Liver (tissue), 9 donors: ENCODE results near the gene DEAF1. TPM values are rescaled to one million over a fixed set of nuclear protein-coding genes. Genes with fewer than 3 reads are reported as not detected.

Experiments
- DNase-seq: peaks from one replicate; pipeline ENCODE4 v3.0.0-alpha.2; 2017; ENCODE audit warnings: low spot score
- H3K27ac ChIP-seq, 2 donors: one replicate each; pipeline ENCODE4 v1.7.0; 2013; ENCODE audit warnings: inconsistent platforms in 2 of 2, low read length in 2 of 2, control low read depth in 1 of 2, low read depth in 1 of 2, mild to moderate bottlenecking in 1 of 2
- H3K27me3 ChIP-seq, 4 donors: one replicate each; pipeline versions ENCODE4 v1.6.1 to v1.7.0; 2013; ENCODE audit warnings: low read length in 3 of 4, inconsistent platforms in 1 of 4, mild to moderate bottlenecking in 1 of 4, moderate library complexity in 1 of 4; ENCODE audit not compliant: control insufficient read depth in 4 of 4, insufficient read depth in 4 of 4
- H3K36me3 ChIP-seq, 4 donors: one replicate each; pipeline versions ENCODE4 v1.6.1 to v1.7.0; 2013; ENCODE audit warnings: low read length in 3 of 4, mild to moderate bottlenecking in 3 of 4, low read depth in 1 of 4, moderate library complexity in 1 of 4; ENCODE audit not compliant: control insufficient read depth in 4 of 4, insufficient read depth in 3 of 4
- H3K4me1 ChIP-seq, 4 donors: one replicate each; pipeline versions ENCODE4 v1.6.1 to v1.7.0; 2013; ENCODE audit warnings: low read length in 3 of 4, mild to moderate bottlenecking in 3 of 4, moderate library complexity in 1 of 4; ENCODE audit not compliant: control insufficient read depth in 4 of 4, insufficient read depth in 4 of 4
- H3K4me3 ChIP-seq, 3 donors: one replicate each; pipeline versions ENCODE4 v1.6.1 to v1.7.0; 2013; ENCODE audit warnings: low read length in 3 of 3, control low read depth in 1 of 3, low read depth in 1 of 3, mild to moderate bottlenecking in 1 of 3
- H3K9ac ChIP-seq, 2 donors: one replicate each; pipeline ENCODE4 v1.7.0; 2013; ENCODE audit warnings: low read length in 2 of 2, mild to moderate bottlenecking in 2 of 2, moderate library complexity in 2 of 2, control low read depth in 1 of 2, low read depth in 1 of 2
- H3K9me3 ChIP-seq, 4 donors: one replicate each; pipeline versions ENCODE4 v1.6.1 to v1.7.0; 2013; ENCODE audit warnings: low read length in 3 of 4; ENCODE audit not compliant: control insufficient read depth in 4 of 4
- ATF3 ChIP-seq: IDR thresholded peaks from 2 replicates; pipeline ENCODE4 v1.6.1; 2016; ENCODE audit warnings: antibody characterized with exemption
- CTCF ChIP-seq: fragments of 150-350 bp; IDR thresholded peaks from 2 replicates; pipeline ENCODE4 v1.5.1; 2017; ENCODE audit warnings: improper control_type of control experiment, low read depth, low read length; ENCODE audit not compliant: missing input control
- EGR1 ChIP-seq, 2 donors: IDR thresholded peaks; 2 replicates each; pipeline ENCODE4 v1.6.1; 2016 to 2018; ENCODE audit warnings: antibody characterized with exemption in 2 of 2, low read depth in 2 of 2
- GABPA ChIP-seq, 2 donors: IDR thresholded peaks in 1 of 2; conservative IDR thresholded peaks in 1 of 2; 2 replicates each; pipeline ENCODE4 v1.6.1; 2016; ENCODE audit warnings: antibody characterized with exemption in 2 of 2, mild to moderate bottlenecking in 1 of 2, moderate library complexity in 1 of 2
- HNF4A ChIP-seq, 2 donors: conservative IDR thresholded peaks; 2 replicates each; pipeline ENCODE4 v1.6.1; 2016; ENCODE audit warnings: antibody characterized with exemption in 2 of 2, mild to moderate bottlenecking in 2 of 2
- HNF4G ChIP-seq: IDR thresholded peaks from 2 replicates; pipeline ENCODE4 v1.6.1; 2016; ENCODE audit warnings: antibody characterized with exemption
- JUND ChIP-seq, 2 donors: IDR thresholded peaks; 2 replicates each; pipeline ENCODE4 v1.6.1; 2016; ENCODE audit warnings: antibody characterized with exemption in 2 of 2
- MAX ChIP-seq: IDR thresholded peaks from 2 replicates; pipeline ENCODE4 v1.6.1; 2016; ENCODE audit warnings: antibody characterized with exemption
- NR2F2 ChIP-seq: IDR thresholded peaks from 2 replicates; pipeline ENCODE4 v1.6.1; 2016; ENCODE audit warnings: antibody characterized with exemption
- RAD21 ChIP-seq, 2 donors: IDR thresholded peaks; 2 replicates each; pipeline ENCODE4 v1.6.1; 2016; ENCODE audit warnings: antibody characterized with exemption in 2 of 2, mild to moderate bottlenecking in 2 of 2
- RXRA ChIP-seq, 2 donors: IDR thresholded peaks; 2 replicates each; pipeline ENCODE4 v1.6.1; 2017 to 2018; ENCODE audit warnings: antibody characterized with exemption in 2 of 2, mild to moderate bottlenecking in 1 of 2
- SP1 ChIP-seq: IDR thresholded peaks from 2 replicates; pipeline ENCODE4 v1.6.1; 2018; ENCODE audit warnings: antibody characterized with exemption, mild to moderate bottlenecking
- TAF1 ChIP-seq: conservative IDR thresholded peaks from 2 replicates; pipeline ENCODE4 v1.6.1; 2016; ENCODE audit warnings: antibody characterized with exemption, mild to moderate bottlenecking
- YY1 ChIP-seq: IDR thresholded peaks from 2 replicates; pipeline ENCODE4 v1.6.1; 2016; ENCODE audit warnings: antibody characterized with exemption, mild to moderate bottlenecking
- WGBS: extraction: QIAGEN DNeasy Blood & Tissue Kit; methylation state at CpG from one replicate; pipeline ENCODE4 v1.1.7; 2013; 5-methylcytosine and 5-hydroxymethylcytosine counted together
- polyA plus RNA-seq, 2 donors: library from polyadenylated mRNA; stranded (reverse) in 1 of 2; unstranded in 1 of 2; fragments of 200-250 nt in 1 of 2; fragments of >200 nt in 1 of 2; fragmentation: Nextera tagmentation in 1 of 2; extraction: Ambion mirVana in 1 of 2; gene quantifications; one replicate each; pipeline versions ENCODE4 v1.2.1 to v1.2.3, GENCODE V29; 2013 to 2015
- total RNA-seq, 2 donors: library from RNA; depleted of rRNA; stranded (reverse); fragments of >200 nt; gene quantifications; one replicate each; pipeline ENCODE4 v1.2.3, GENCODE V29; 2014
- TF ChIP-seq, protein P1 (sequence below): IDR thresholded peaks from 2 replicates; pipeline ENCODE4 v1.6.1; 2016; ENCODE audit warnings: antibody characterized with exemption
- donor health status: healthy.
- donor health status: healthy.
- donor health status: healthy.
- donor health status: healthy.
- donor health status: healthy.

Gene DEAF1
- total and polyA plus RNA-seq, 4 donors, result 7.0 to 11.4 (median 10.1) TPM

DNA sequence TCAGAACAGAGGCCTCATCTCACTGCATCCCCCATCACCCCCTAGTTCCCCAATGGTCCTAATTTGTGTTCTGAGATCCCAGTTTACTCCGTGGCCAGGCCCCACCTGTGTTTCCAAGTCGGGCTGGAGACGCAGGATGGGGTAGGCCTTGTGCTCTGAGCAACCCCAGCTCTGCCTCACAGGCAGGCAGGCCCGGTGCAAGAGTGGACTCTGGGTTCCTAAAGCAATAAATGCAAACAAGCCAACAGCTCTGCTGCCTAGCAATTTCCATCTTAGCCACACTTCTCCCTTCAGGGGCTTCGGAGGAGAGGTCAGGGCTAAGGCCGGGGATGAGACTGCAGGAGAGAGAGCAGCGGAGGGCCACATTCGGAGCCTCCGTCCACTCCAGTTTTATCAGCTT is 8.5 kb upstream of the DEAF1 start:
- Histone ChIP-seq H3K9me3 (no peaks in the 10 kb centered on the region), H3K27me3 (no peaks in the 10 kb centered on the region), H3K36me3 (peaks cover 0 to 2% (median 0%) of the 10 kb centered on the region in 4 donors), H3K27ac (peak overlapping the region; percentile 76 to 96), H3K4me1 (peaks cover 22 to 60% (median 43%) of the 10 kb centered on the region in 4 donors), H3K9ac (no peak overlapping the region), H3K4me3 (no peak overlapping the region)
- DNase-seq, result no peak
- 81% methylated on average over 9 of the region's 9 CpGs for WGBS
- TF ChIP-seq TAF1 (no peak), NR2F2 (no peak), HNF4G (no peak), HNF4A (conservative IDR thresholded peaks at IDR 0.05) (no peak)

GRCh38 chr11:702462-703461 is 7.7 kb upstream of the DEAF1 start:
- DNase-seq, result no peak
- Histone ChIP-seq H3K27me3 (no peaks in the 10 kb centered on the region), H3K4me3 (no peak overlapping the region), H3K9ac (no peak overlapping the region), H3K9me3 (no peaks in the 10 kb centered on the region), H3K36me3 (peaks cover 0 to 2% (median 0%) of the 10 kb centered on the region in 4 donors), H3K4me1 (peaks cover 16 to 52% (median 36%) of the 10 kb centered on the region in 4 donors), H3K27ac (peak overlapping the region; percentile 76 to 96)
- TF ChIP-seq EGR1 (IDR thresholded peaks at IDR 0.05; ENCODE audit: low read depth in 2 of 2) (peak in 1 of 2 donors; percentile 45), RAD21 (IDR thresholded peaks at IDR 0.05) (peak in 1 of 2 donors; percentile 51), MAX (peak; percentile 44), GABPA (IDR thresholded peaks at IDR 0.05 in 1 of 2, conservative IDR thresholded peaks at IDR 0.05 in 1 of 2) (peak in 1 of 2 donors; percentile 57), ATF3 (no peak), JUND (IDR thresholded peaks at IDR 0.05) (no peak), SP1 (peak; percentile 40), HNF4A (conservative IDR thresholded peaks at IDR 0.05) (peak in 1 of 2 donors; percentile 55), RXRA (IDR thresholded peaks at IDR 0.05) (peak; percentile 36 to 50)
- TF ChIP-seq, protein P1, sequence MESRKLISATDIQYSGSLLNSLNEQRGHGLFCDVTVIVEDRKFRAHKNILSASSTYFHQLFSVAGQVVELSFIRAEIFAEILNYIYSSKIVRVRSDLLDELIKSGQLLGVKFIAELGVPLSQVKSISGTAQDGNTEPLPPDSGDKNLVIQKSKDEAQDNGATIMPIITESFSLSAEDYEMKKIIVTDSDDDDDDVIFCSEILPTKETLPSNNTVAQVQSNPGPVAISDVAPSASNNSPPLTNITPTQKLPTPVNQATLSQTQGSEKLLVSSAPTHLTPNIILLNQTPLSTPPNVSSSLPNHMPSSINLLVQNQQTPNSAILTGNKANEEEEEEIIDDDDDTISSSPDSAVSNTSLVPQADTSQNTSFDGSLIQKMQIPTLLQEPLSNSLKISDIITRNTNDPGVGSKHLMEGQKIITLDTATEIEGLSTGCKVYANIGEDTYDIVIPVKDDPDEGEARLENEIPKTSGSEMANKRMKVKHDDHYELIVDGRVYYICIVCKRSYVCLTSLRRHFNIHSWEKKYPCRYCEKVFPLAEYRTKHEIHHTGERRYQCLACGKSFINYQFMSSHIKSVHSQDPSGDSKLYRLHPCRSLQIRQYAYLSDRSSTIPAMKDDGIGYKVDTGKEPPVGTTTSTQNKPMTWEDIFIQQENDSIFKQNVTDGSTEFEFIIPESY, result no peak
- WGBS, result 35% methylated on average over 26 of the region's 26 CpGs

- Histone ChIP-seq H3K27me3 (no peaks in the 10 kb centered on the region), H3K4me1 (peaks cover 16 to 52% (median 31%) of the 10 kb centered on the region in 4 donors), H3K36me3 (peaks cover 0 to 2% (median 0%) of the 10 kb centered on the region in 4 donors), H3K9me3 (no peaks in the 10 kb centered on the region), H3K4me3 (no peak overlapping the region), H3K27ac (peak overlapping the region in 1 of 2 donors; percentile 19), H3K9ac (no peak overlapping the region)
- 94% methylated on average over 22 of the region's 22 CpGs for WGBS
- DNase-seq, result no peak
- TF ChIP-seq MAX (no peak), JUND (IDR thresholded peaks at IDR 0.05) (no peak), CTCF (no peak), ATF3 (no peak), EGR1 (IDR thresholded peaks at IDR 0.05; ENCODE audit: low read depth in 2 of 2) (no peak), SP1 (no peak), HNF4G (no peak), YY1 (no peak)
Measured at GRCh38 chr11:701741-702461, 6.9 kb upstream of the DEAF1 start.
